Occipital lobe (tissue), 2 donors: ENCODE results near the gene CENPU. TPM values are rescaled to one million over a fixed set of nuclear protein-coding genes. Genes with fewer than 3 reads are reported as not detected.
"Not testable (repeated sequence)": the region's sequence is repeated elsewhere in the genome, so short reads cannot be mapped to it uniquely, and the experiment has no call there.

ENCODE experiments used
- DNase-seq: peaks from one replicate; lab custom pipeline; 2025; lab: John Stamatoyannopoulos, UW
- total RNA-seq: library from RNA; depleted of rRNA; stranded (reverse); fragments of >200 nt; gene quantifications from one replicate; pipeline ENCODE4 v1.2.3, GENCODE V29; 2014

CENPU gene
- total RNA-seq, 1 donor from 2014 or later: 3.6 TPM

- DNase-seq: no peak
Observed at GRCh38 chr4:184752496-184753275, 18.8 kb upstream of the CENPU start.

- DNase-seq: no peak
Observed at GRCh38 chr4:184751585-184751956, 17.7 kb upstream of the CENPU start.

- DNase-seq: no peak
Observed at GRCh38 chr4:184750926-184751584, 17.2 kb upstream of the CENPU start.

- DNase-seq: no peak
Observed at GRCh38 chr4:184748251-184748652, 14.4 kb upstream of the CENPU start.

- no peak for DNase-seq
Observed at GRCh38 chr4:184747034-184747830, 13.3 kb upstream of the CENPU start.

GRCh38 chr4:184745831-184746795 lies 12.2 kb upstream of the CENPU start:
- peak; percentile 38 for DNase-seq

- DNase-seq: no peak
Observed at GRCh38 chr4:184744236-184744635, 10.3 kb upstream of the CENPU start.

GRCh38 chr4:184743650-184744049 lies 9.8 kb upstream of the CENPU start:
- no peak for DNase-seq

GRCh38 chr4:184741651-184742050 lies 7.8 kb upstream of the CENPU start:
- not testable (repeated sequence) for DNase-seq

- no peak for DNase-seq
Observed at GRCh38 chr4:184740980-184741391, 7.1 kb upstream of the CENPU start.

- not testable (repeated sequence) for DNase-seq
Observed at GRCh38 chr4:184739575-184739974, 5.7 kb upstream of the CENPU start.

GRCh38 chr4:184734758-184735157 lies 862 bp upstream of the CENPU start:
- no peak for DNase-seq

GRCh38 chr4:184732126-184732525 lies 1.8 kb downstream of the CENPU start:
- DNase-seq: no peak

GRCh38 chr4:184731056-184731455 lies 2.8 kb downstream of the CENPU start:
- no peak for DNase-seq

- no peak for DNase-seq
Observed at GRCh38 chr4:184729946-184730345, 4.0 kb downstream of the CENPU start.

GRCh38 chr4:184728858-184729257 lies 5.0 kb downstream of the CENPU start:
- no peak for DNase-seq

- DNase-seq: no peak
Observed at GRCh38 chr4:184727430-184727829, 6.5 kb downstream of the CENPU start.

- no peak for DNase-seq
Observed at GRCh38 chr4:184722798-184723197, 11.1 kb downstream of the CENPU start.

- DNase-seq: no peak
Observed at GRCh38 chr4:184721254-184721653, 12.6 kb downstream of the CENPU start.

- DNase-seq: no peak
Observed at GRCh38 chr4:184719407-184719806, 14.5 kb downstream of the CENPU start.

- no peak for DNase-seq
Observed at GRCh38 chr4:184715526-184715925, 18.4 kb downstream of the CENPU start.
